Activated CD8-positive, alpha-beta memory T cell treated with anti-CD3 and anti-CD28 coated beads, Interleukin-2, amount 50 U/mL, for 1 hour (primary cell): ENCODE results near the gene ADGRB3.
"Not testable (repeated sequence)": the region's sequence is repeated elsewhere in the genome, so short reads cannot be mapped to it uniquely, and the experiment has no call there.

Experiments
- DNase-seq: peaks from one replicate; pipeline ENCODE4 v3.0.0-alpha.2; 2020; ENCODE audit errors: extremely low read depth

Gene ADGRB3

GRCh38 chr6:68941345-68941744, 306.3 kb downstream of the ADGRB3 start:
- no peak for DNase-seq

GRCh38 chr6:68947721-68948120, 312.6 kb downstream of the ADGRB3 start:
- DNase-seq, result no peak

GRCh38 chr6:68951270-68951669, 316.2 kb downstream of the ADGRB3 start:
- no peak for DNase-seq

GRCh38 chr6:68958327-68958726, 323.2 kb downstream of the ADGRB3 start:
- DNase-seq, result no peak

- DNase-seq, result peak; percentile 4
These were observed 332.6 kb downstream of the ADGRB3 start for GRCh38 chr6:68967549-68968300.

- no peak for DNase-seq
These were observed 333.2 kb downstream of the ADGRB3 start for GRCh38 chr6:68968301-68968649.

- DNase-seq, result no peak
These were observed 338.0 kb downstream of the ADGRB3 start for GRCh38 chr6:68973066-68973465.

- no peak for DNase-seq
These were observed 340.0 kb downstream of the ADGRB3 start for GRCh38 chr6:68975064-68975463.

GRCh38 chr6:68975816-68976215, 340.7 kb downstream of the ADGRB3 start:
- DNase-seq, result no peak

- no peak for DNase-seq
These were observed 341.2 kb downstream of the ADGRB3 start for GRCh38 chr6:68976260-68976659.

GRCh38 chr6:68978411-68978810, 343.3 kb downstream of the ADGRB3 start:
- no peak for DNase-seq

- DNase-seq, result not testable (repeated sequence)
These were observed 346.6 kb downstream of the ADGRB3 start for GRCh38 chr6:68981668-68982067.

- no peak for DNase-seq
These were observed 353.6 kb downstream of the ADGRB3 start for GRCh38 chr6:68988698-68989097.

- DNase-seq, result no peak
These were observed 355.2 kb downstream of the ADGRB3 start for GRCh38 chr6:68990317-68990716.

- DNase-seq, result no peak
These were observed 358.8 kb downstream of the ADGRB3 start for GRCh38 chr6:68993911-68994310.

- DNase-seq, result no peak
These were observed 359.4 kb downstream of the ADGRB3 start for GRCh38 chr6:68994521-68994920.

- DNase-seq, result no peak
These were observed 370.1 kb downstream of the ADGRB3 start for GRCh38 chr6:69005199-69005598.

- no peak for DNase-seq
These were observed 372.7 kb downstream of the ADGRB3 start for GRCh38 chr6:69007781-69008180.

GRCh38 chr6:69012211-69012610, 377.1 kb downstream of the ADGRB3 start:
- DNase-seq, result no peak

GRCh38 chr6:69012876-69013275, 377.8 kb downstream of the ADGRB3 start:
- no peak for DNase-seq

GRCh38 chr6:69018906-69019305, 383.8 kb downstream of the ADGRB3 start:
- DNase-seq, result no peak

- no peak for DNase-seq
These were observed 384.8 kb downstream of the ADGRB3 start for GRCh38 chr6:69019832-69020231.

- DNase-seq, result no peak
These were observed 387.9 kb downstream of the ADGRB3 start for GRCh38 chr6:69022993-69023392.

GRCh38 chr6:69026243-69026642, 391.2 kb downstream of the ADGRB3 start:
- DNase-seq, result no peak
